Endothelial cell of umbilical vein (primary cell): ENCODE measurements around the gene DAPK2. TPM values are rescaled to one million over a fixed set of nuclear protein-coding genes. Genes with fewer than 3 reads are reported as not detected.

Experiments used
- BruUV-seq: library from RNA; stranded (reverse); fragments of 400-500 nt; replicated peaks from 2 replicates; lab custom pipeline; 2021; lab: Mats Ljungman, UMichigan
- CTCF ChIA-PET: fragments of 300-600, 350-600 bp; sonication (Branson Sonifier 250); formaldehyde crosslinking; loops from one replicate; lab custom pipeline; 2021; ENCODE audit warnings: antibody characterized with exemption, inconsistent platforms; lab: Charles Lee
- POLR2A ChIA-PET: fragments of 300-600, 350-600 bp; sonication (Branson Sonifier 250); formaldehyde crosslinking; loops from one replicate; lab custom pipeline; 2021; ENCODE audit warnings: antibody characterized with exemption, inconsistent platforms; lab: Charles Lee
- DNase-seq: peaks from one replicate; pipeline ENCODE4 v3.0.0-alpha.2; 2011; ENCODE audit warnings: low read depth, low spot score
- FAIRE-seq: peaks from 2 replicates; lab custom pipeline; 2011; peaks lifted over from hg19 to GRCh38; lab: Jason Lieb, UNC
- H2AFZ ChIP-seq: 2 replicates; pipeline ENCODE4 v1.6.0; 2012; ENCODE audit warnings: low read depth, low read length, control low read depth, inconsistent platforms
- H3K27ac ChIP-seq: 2 replicates; pipeline ENCODE4 v1.5.1; 2011; ENCODE audit warnings: low read depth, mild to moderate bottlenecking, control low read depth, low read length, moderate library complexity; ENCODE audit not compliant: insufficient read depth
- H3K27me3 ChIP-seq, 2 experiments: 2 replicates each; pipeline versions ENCODE4 v1.6.0 to v1.6.1; 2011; ENCODE audit warnings: low read length in 2 of 2, mixed read lengths in 1 of 2; ENCODE audit not compliant: control insufficient read depth in 2 of 2, insufficient read depth in 2 of 2
- H3K36me3 ChIP-seq, 2 experiments: 2 replicates in 1 of 2; 3 replicates in 1 of 2; pipeline ENCODE4 v1.5.1; 2011; ENCODE audit warnings: low read length in 2 of 2, mild to moderate bottlenecking in 1 of 2, moderate library complexity in 1 of 2; ENCODE audit not compliant: control insufficient read depth in 2 of 2, insufficient read depth in 2 of 2; ENCODE audit errors: extremely low read depth in 1 of 2
- H3K4me1 ChIP-seq: 3 replicates; pipeline ENCODE4 v1.5.1; 2011; ENCODE audit warnings: mild to moderate bottlenecking, low read length; ENCODE audit not compliant: control insufficient read depth, insufficient read depth; ENCODE audit errors: extremely low read depth
- H3K4me2 ChIP-seq: 2 replicates; pipeline ENCODE4 v1.6.1; 2011; ENCODE audit warnings: low read length, control low read depth, mixed read lengths; ENCODE audit not compliant: insufficient read depth
- H3K4me3 ChIP-seq, 3 experiments: fragments of 200-600 bp in 1 of 3; sonication (generic), shearing (Covaris generic) in 1 of 3; replicated peaks in 1 of 3; 2 replicates each; pipeline ENCODE4 v1.5.1; 2011 to 2016; ENCODE audit warnings: control low read depth in 3 of 3, low read length in 3 of 3, mild to moderate bottlenecking in 2 of 3, inconsistent platforms in 1 of 3, low read depth in 1 of 3, moderate library complexity in 1 of 3; ENCODE audit not compliant: insufficient read depth in 1 of 3
- H3K79me2 ChIP-seq: 2 replicates; pipeline ENCODE4 v1.6.0; 2012; ENCODE audit warnings: low read length, inconsistent platforms; ENCODE audit not compliant: control insufficient read depth, insufficient read depth
- H3K9ac ChIP-seq: replicated peaks from 2 replicates; pipeline ENCODE3; 2011; ENCODE audit warnings: low read length, control low read depth; ENCODE audit not compliant: insufficient read depth; ENCODE audit errors: extremely low read depth
- H3K9me1 ChIP-seq: replicated peaks from 3 replicates; pipeline ENCODE4 v1.6.0; 2011; ENCODE audit warnings: mild to moderate bottlenecking, low read length; ENCODE audit not compliant: control insufficient read depth, insufficient read depth; ENCODE audit errors: extremely low read depth
- H3K9me3 ChIP-seq: replicated peaks from 2 replicates; pipeline ENCODE4 v1.5.1; 2012; ENCODE audit warnings: low read length, inconsistent platforms; ENCODE audit not compliant: control insufficient read depth, insufficient read depth
- H4K20me1 ChIP-seq: replicated peaks from 2 replicates; pipeline ENCODE3; 2011; ENCODE audit warnings: mild to moderate bottlenecking, low read length; ENCODE audit not compliant: control insufficient read depth, insufficient read depth; ENCODE audit errors: extremely low read depth
- EZH2 ChIP-seq: IDR thresholded peaks from 2 replicates; pipeline ENCODE4 v1.6.1; 2012; ENCODE audit warnings: borderline replicate concordance, low read depth, mild to moderate bottlenecking, moderate library complexity, low read length, inconsistent platforms; ENCODE audit not compliant: severe bottlenecking
- FOS ChIP-seq: IDR thresholded peaks from 2 replicates; pipeline ENCODE4 v1.6.1; 2011; ENCODE audit warnings: mild to moderate bottlenecking, low read length, moderate library complexity, borderline replicate concordance; ENCODE audit not compliant: insufficient read depth
- GATA2 ChIP-seq: IDR thresholded peaks from 2 replicates; pipeline ENCODE4 v1.7.0; 2011; ENCODE audit warnings: low read depth, mild to moderate bottlenecking, moderate library complexity, mixed read lengths, low read length; ENCODE audit not compliant: insufficient read length, insufficient read depth
- JUN ChIP-seq: IDR thresholded peaks from 2 replicates; pipeline ENCODE4 v1.6.1; 2011; ENCODE audit warnings: borderline replicate concordance, low read depth; ENCODE audit not compliant: insufficient read length, insufficient read depth
- MYC ChIP-seq: IDR thresholded peaks from one replicate; pipeline ENCODE4 v1.6.1; 2011; ENCODE audit warnings: mild to moderate bottlenecking, low read depth, low read length
- POLR2A ChIP-seq: IDR thresholded peaks from 2 replicates; pipeline ENCODE4 v1.6.1; 2012; ENCODE audit warnings: low read depth, mild to moderate bottlenecking, control low read depth, low read length
- POLR2AphosphoS5 ChIP-seq: IDR thresholded peaks from 2 replicates; pipeline ENCODE4 v1.6.1; 2012; ENCODE audit warnings: low read depth, mild to moderate bottlenecking, control low read depth, low read length, moderate library complexity; ENCODE audit not compliant: insufficient read depth
- dilution Hi-C: fragments of 300-500 bp; cut with MboI; formaldehyde crosslinking; loops from one replicate; pipeline ENCODE4 v1.15.0; 2019; ENCODE audit warnings: low sequenced_read_pairs; ENCODE audit not compliant: extremely low pct_ligation_motif_present
- intact Hi-C: fragments of 100-400 bp; cut with micrococcal nuclease; formaldehyde crosslinking; loops from one replicate; pipeline ENCODE4 v1.10.0; 2022
- polyA plus RNA-seq, 4 experiments: library from polyadenylated mRNA; depleted of rRNA in 3 of 4; stranded (reverse) in 3 of 4; unstranded in 1 of 4; fragments of >200 nt; gene quantifications; 2 replicates each; pipeline versions ENCODE4 v1.2.1 to v1.2.3, GENCODE V29; 2011 to 2012; ENCODE audit warnings: missing spikeins in 1 of 4
- total RNA-seq: library from RNA; stranded (reverse); gene quantifications from 2 replicates; pipeline ENCODE4 v1.2.3, GENCODE V29; 2021
- TF ChIP-seq, protein P1 (sequence below): IDR thresholded peaks from 2 replicates; pipeline ENCODE4 v1.6.1; 2011; ENCODE audit not compliant: insufficient read depth, insufficient read length
- TF ChIP-seq, protein P2 (sequence below), 2 donors: IDR thresholded peaks; 1 replicate in 1 of 2; 2 replicates in 1 of 2; pipeline ENCODE4 v1.5.1; 2011; ENCODE audit warnings: low read length in 2 of 2, mild to moderate bottlenecking in 2 of 2, moderate library complexity in 2 of 2, control low read depth in 1 of 2, inconsistent platforms in 1 of 2, low read depth in 1 of 2; ENCODE audit not compliant: insufficient read depth in 1 of 2; ENCODE audit errors: extremely low read depth in 1 of 2

Gene DAPK2
- total and polyA plus RNA-seq, 2 donors (not counting 3 experiments of a cell fraction or from before 2014, with no cell fraction given), result 2.8 to 6.7 TPM

DNA sequence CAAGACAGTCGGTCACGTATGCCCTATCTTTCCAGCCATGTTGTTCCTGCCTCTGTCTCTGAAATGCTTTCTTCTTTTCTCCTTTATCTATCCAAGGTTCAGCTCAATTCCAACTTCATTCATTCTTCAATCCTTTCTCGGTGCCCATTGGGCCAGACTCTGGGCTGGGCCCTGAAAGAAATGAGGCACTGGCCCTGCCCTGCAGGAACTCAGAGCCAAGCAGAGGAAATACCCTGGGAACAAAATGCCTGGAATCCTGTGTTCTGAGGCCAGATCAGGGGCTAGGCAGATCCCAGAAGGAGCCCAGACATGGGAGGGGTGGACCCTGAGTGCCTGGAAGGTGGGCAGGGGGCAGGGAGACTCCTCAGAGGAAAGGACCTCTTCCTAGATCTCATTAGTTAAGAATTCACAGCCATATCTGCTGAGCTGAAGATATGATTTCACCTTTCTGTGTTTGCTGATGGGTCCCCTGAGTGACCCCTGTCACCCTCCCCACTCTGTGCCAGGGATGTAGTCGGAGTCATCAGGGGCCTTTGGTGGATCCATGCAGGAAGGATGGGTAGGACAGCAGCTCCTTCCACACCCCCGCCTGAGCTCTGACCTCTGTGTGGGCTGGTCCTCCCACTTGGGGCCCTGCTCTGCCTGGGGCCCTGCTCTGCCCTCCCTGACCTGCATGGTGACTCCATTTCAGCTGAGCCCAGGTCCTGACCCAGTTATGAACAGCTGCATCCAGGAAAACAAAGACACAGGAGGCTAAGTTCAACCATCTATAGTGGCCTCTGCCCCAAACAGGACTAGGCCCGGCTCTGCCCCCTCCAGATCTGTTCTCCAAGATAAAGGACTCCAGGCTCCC, 5.3 kb upstream of the DAPK2 start:
- H2AFZ ChIP-seq, result no peak overlapping the region
- no peak overlapping the region for H3K4me2 ChIP-seq
- peaks cover 3 to 5% of the 10 kb centered on the region in 2 experiments for H3K27me3 ChIP-seq
- H3K9me3 ChIP-seq, result no peaks in the 10 kb centered on the region
- dilution Hi-C loops (no loop called here), intact Hi-C loops (no loop called here)
- H3K79me2 ChIP-seq, result no peaks in the 10 kb centered on the region
- no peak for DNase-seq
- TF ChIP-seq POLR2AphosphoS5, result no peak
- TF ChIP-seq, protein P1, sequence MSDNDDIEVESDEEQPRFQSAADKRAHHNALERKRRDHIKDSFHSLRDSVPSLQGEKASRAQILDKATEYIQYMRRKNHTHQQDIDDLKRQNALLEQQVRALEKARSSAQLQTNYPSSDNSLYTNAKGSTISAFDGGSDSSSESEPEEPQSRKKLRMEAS, result no peak
- TF ChIP-seq EZH2, result no peak
- H3K4me3 ChIP-seq, result no peak overlapping the region
- H3K36me3 ChIP-seq, result no peaks in the 10 kb centered on the region
- POLR2A ChIA-PET, result no interaction called here
- H4K20me1 ChIP-seq, result no peaks in the 10 kb centered on the region
- H3K27ac ChIP-seq, result no peak overlapping the region
- no TSS peak for BruUV-seq
- H3K9ac ChIP-seq, result no peak overlapping the region
- CTCF ChIA-PET, result interaction anchor here (1.4 to 1.6 kb wide), 2 partner anchors 16 to 299 kb away, joined by 3 to 6 read pairs; no protein-coding TSS in a partner anchor
- FAIRE-seq, result no peak
- peaks cover under 1% of the 10 kb centered on the region for H3K4me1 ChIP-seq
- H3K9me1 ChIP-seq, result no peaks in the 10 kb centered on the region

DNA sequence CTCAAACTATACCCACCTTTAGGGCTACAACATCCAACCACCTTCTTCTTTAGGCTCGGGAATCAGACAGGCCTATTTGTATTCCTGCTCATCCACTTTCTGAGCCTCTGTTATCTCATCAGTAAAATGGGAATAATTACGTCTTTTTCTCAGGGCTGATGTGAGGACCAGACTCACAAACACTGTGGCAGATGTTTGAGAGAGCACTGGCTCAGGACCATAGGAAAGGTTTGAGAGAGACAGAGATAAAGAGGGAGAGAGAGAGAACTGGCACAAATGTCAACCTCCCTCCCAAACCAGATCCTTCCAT, 4.8 kb upstream of the DAPK2 start:
- Histone ChIP-seq H3K36me3 (no peaks in the 10 kb centered on the region), H3K4me2 (no peak overlapping the region), H3K4me1 (peaks cover 3% of the 10 kb centered on the region), H3K9ac (no peak overlapping the region), H3K4me3 (no peak overlapping the region), H3K79me2 (no peaks in the 10 kb centered on the region), H3K9me1 (no peaks in the 10 kb centered on the region), H4K20me1 (no peaks in the 10 kb centered on the region), H3K27ac (no peak overlapping the region), H3K27me3 (peaks cover 3 to 5% of the 10 kb centered on the region in 2 experiments), H3K9me3 (no peaks in the 10 kb centered on the region), H2AFZ (no peak overlapping the region)
- intact Hi-C loops (no loop called here), dilution Hi-C loops (no loop called here)
- CTCF ChIA-PET, result interaction anchor here (1.0 to 1.6 kb wide), 3 partner anchors 15 to 299 kb away, joined by 3 to 6 read pairs (median 5); no protein-coding TSS in a partner anchor
- TF ChIP-seq POLR2AphosphoS5 (no peak), GATA2 (no peak), POLR2A (no peak), FOS (no peak), JUN (no peak), EZH2 (no peak), MYC (no peak)
- TF ChIP-seq, protein P2, sequence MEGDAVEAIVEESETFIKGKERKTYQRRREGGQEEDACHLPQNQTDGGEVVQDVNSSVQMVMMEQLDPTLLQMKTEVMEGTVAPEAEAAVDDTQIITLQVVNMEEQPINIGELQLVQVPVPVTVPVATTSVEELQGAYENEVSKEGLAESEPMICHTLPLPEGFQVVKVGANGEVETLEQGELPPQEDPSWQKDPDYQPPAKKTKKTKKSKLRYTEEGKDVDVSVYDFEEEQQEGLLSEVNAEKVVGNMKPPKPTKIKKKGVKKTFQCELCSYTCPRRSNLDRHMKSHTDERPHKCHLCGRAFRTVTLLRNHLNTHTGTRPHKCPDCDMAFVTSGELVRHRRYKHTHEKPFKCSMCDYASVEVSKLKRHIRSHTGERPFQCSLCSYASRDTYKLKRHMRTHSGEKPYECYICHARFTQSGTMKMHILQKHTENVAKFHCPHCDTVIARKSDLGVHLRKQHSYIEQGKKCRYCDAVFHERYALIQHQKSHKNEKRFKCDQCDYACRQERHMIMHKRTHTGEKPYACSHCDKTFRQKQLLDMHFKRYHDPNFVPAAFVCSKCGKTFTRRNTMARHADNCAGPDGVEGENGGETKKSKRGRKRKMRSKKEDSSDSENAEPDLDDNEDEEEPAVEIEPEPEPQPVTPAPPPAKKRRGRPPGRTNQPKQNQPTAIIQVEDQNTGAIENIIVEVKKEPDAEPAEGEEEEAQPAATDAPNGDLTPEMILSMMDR (IDR thresholded peaks at IDR 0.05; ENCODE audit: extremely low read depth in 1 of 2, insufficient read depth in 1 of 2, low read depth in 1 of 2, low read length in 2 of 2), result no peak
- TF ChIP-seq, protein P1, result no peak
- POLR2A ChIA-PET, result no interaction called here
- FAIRE-seq, result no peak
- no peak for DNase-seq
- BruUV-seq, result no TSS peak
